Sigmoid colon (tissue), 4 donors: ENCODE measurements around the gene KNDC1.

Source experiments
- CTCF ChIP-seq, 4 experiments: fragments of 450-650 bp in 3 of 4; fragments of 200-600 bp in 1 of 4; IDR thresholded peaks; one replicate each; pipeline ENCODE4 v1.5.1; 2016 to 2019; ENCODE audit warnings: antibody characterized with exemption in 4 of 4, mild to moderate bottlenecking in 3 of 4, moderate library complexity in 2 of 4
- EP300 ChIP-seq, 4 donors: sonication (generic); formaldehyde crosslinking; IDR thresholded peaks; one replicate each; pipeline ENCODE4 v1.6.1; 2017; ENCODE audit warnings: antibody characterized with exemption in 4 of 4
- POLR2A ChIP-seq, 2 donors: fragments of 450-650 bp; IDR thresholded peaks; one replicate each; pipeline ENCODE4 v1.6.1; 2016; ENCODE audit warnings: antibody characterized with exemption in 2 of 2, mild to moderate bottlenecking in 2 of 2, moderate library complexity in 2 of 2
- POLR2AphosphoS5 ChIP-seq, 4 donors: sonication (generic); formaldehyde crosslinking; IDR thresholded peaks; one replicate each; pipeline ENCODE4 v1.6.1; 2017; ENCODE audit warnings: antibody characterized with exemption in 4 of 4

- TF ChIP-seq CTCF (IDR thresholded peaks at IDR 0.05): no peak
- TF ChIP-seq POLR2A (IDR thresholded peaks at IDR 0.05): no peak
- TF ChIP-seq POLR2AphosphoS5 (IDR thresholded peaks at IDR 0.05): no peak
- no peak for TF ChIP-seq EP300 (IDR thresholded peaks at IDR 0.05)
Measured at GRCh38 chr10:133169173-133169947, 9.3 kb downstream of the KNDC1 start.
